HG02870 (cell line): ENCODE results near the gene CABCOCO1.

Experiments used
- ATAC-seq: cut with Tn5 transposase; IDR thresholded peaks from one replicate; pipeline ENCODE4 v1.9.1; 2021; ENCODE audit warnings: mild to moderate bottlenecking, moderate library complexity; ENCODE audit not compliant: unreplicated experiment

Gene CABCOCO1

DNA sequence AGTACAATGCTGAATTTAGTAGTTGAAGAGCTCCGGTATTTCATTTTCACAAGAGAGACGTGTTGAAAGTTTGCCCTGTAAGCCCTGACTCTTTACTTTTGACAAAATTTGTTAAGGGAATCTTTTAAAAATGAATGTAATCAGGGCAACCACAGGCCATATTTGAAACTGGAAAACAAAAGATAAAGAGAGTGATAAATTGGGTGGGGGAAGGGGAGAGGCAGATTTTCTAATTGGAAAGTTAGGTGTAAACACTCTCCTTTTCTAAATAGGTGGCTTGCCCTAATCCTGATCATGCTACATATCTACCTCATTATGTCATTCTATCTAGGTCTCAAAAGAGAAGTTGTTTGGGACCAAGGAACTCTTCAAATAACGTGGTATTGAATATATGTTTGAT lies 90.7 kb downstream of the CABCOCO1 start:
- ATAC-seq = no peak

DNA sequence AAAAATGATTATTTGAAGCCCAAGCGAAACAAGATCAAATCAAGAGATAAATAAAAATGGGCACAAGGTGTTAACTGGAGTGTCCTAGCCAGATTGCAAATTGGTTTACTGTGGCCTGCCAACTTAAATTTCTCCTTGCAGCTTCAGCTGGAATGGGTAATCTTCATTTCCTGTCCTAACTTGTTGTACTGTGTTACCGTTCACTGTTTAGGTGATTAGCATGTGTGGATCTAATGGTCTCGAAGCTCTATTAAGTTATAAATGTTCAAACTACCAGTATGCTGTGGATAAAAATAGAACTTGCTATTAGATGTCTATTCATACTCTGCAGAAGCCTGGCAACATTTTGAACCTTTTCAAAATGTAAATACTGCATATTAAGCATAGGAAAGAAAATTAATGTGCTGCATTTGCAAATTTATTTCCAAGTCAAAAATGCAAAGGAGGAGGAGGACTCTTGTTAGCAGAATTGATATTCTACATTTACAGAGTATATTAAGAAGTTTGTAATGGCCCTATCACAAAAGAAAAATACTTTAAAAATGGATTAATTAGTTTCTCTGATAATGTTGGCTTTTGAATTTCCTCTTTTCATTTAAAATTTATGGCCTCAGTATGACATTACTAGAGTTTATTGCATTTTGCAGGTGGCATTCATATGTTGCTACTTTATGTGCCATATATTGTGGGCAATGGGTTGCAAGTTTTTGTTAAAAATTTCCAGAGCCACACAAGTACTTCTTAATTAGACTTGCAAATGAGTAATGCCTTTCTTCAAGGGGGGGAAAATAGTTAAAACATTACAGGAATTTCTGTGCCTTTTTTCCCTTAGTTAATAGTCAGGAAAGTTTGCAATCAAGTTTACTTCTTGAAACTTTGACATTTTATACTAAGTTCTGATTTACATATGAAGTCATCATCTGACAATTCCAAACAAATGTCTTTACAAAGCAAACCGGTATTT lies 92.1 kb downstream of the CABCOCO1 start:
- no peak for ATAC-seq

DNA sequence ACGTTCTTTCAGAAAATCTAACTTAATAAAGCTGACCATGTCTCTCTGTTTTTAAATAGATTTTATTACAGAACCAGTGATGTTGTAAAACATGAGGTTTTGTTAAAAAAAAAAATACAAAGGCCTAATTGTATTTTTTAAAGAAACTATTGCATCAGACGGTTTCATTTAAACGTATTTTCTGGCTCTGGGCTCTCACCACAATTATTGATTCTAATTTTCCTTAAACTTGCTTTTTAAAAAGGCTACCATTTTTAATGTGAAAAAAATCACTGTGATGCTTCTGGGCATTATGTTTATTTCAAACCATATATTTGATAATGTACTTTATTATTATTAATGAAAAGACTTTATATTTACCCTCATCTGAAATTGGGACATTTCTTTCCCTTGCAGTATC lies 94.3 kb downstream of the CABCOCO1 start:
- ATAC-seq = no peak

DNA sequence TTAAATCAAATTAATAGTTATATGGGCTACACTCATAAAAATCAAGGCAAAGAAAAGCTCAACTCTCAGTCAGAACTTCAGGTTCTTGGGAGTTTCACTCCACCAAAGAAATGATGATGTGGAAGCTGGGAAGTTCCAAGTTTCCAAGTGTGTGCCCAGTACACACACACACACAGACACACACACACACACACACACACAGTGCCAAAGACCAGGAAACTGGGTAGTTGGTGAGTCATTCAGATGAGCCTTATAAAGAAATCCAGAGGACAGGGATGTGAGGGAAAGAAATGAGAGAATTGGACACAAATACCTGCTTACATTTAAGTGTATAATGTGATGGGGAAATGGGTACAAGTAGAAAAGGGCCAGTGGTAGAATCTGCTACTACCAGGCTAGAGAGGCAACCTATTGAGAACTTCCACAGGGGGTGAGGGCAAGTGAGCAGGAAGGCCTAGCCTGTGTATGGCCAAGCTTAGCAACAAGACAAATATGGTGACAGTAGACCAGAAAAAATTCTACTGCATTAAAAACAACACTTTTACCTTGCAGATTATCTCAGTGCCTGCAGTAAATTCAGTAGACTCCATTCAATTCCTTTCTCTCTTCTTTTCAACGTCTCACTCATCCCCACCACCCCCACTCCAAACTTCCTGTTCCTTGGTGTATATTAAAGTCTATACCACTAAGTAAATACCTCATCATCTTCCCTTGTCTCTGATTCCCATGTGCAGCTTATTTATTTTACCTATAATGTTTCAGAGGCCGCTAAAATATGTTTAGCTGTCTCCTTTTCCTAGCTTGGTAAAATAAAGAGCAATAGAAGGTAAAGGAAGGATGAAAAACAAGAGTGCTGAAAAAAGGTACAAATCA lies 95.0 kb downstream of the CABCOCO1 start:
- no peak for ATAC-seq

DNA sequence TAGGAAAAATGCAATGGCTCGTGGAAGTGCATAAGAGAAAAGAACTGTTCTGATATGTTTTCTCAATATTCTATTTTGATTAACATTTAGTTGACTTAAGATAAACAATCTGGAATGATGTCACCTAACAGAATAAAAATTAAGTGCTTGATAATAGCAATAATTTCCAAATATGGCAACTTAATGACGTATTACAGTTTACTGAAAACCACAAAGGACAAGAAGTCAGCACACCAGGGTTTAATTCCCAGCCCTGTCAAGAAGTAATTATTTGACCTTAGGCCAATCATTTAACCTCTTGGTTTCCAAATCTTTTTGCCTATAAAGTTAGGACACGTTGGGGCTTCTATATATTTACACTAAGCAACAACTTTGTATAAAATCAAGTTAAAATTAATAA lies 95.7 kb downstream of the CABCOCO1 start:
- ATAC-seq = no peak

DNA sequence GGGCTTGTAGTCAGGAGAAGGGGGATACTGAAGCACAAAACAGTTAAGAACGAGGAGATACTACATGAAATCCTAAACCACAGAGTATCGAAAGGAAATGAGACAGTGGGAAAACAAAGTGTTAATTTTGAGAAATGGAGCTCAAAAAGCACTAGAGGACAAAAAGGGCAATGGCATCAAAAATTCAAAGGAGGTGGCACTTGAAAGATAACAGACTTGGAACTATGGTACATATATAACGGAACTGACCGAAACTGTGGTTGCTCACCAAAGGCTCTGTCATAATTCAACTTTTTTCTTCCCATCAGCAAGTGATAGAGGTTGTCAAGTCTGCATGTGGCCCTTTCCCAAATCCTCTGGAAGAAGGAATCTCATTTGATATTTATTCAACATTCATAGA lies 97.0 kb downstream of the CABCOCO1 start:
- ATAC-seq = no peak

DNA sequence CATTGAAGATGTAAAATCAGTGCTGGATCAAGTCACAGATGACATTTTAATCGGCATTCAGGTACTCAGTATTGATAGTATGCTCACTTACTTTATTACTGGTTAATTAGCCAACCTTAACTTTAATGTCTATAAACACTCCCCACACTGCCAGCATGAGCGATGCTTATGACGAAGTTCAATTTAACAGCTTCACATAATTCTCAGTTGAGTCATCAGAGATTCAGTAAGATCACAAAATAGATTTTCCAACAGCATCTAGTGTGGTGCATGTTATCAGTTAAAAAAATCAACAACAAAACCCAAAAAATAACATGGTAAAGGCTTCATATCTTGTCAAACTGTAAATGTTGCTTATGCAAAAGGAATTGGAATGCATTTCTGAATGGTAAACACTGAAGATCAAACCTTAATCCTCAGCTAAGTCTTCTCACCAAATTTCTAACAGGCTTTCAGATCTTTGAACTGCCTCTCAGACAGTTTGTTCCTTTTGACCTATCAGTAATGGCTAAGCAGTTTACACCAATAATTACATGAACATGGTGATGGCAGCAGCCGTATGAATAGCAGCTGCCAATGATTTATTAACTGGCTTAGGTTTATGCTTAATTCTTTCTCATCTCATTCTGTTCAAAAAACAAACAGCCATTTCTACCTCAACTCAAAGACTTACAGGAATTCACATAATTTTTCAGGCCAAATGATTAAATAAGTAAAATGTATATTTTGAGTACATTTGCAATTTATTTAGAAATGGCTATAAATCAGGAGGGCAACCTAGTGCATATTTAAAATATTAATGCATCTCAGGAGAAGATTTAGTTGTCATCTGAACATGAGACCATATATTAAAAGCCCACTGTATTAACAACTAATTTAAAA lies 98.5 kb downstream of the CABCOCO1 start:
- ATAC-seq = no peak

DNA sequence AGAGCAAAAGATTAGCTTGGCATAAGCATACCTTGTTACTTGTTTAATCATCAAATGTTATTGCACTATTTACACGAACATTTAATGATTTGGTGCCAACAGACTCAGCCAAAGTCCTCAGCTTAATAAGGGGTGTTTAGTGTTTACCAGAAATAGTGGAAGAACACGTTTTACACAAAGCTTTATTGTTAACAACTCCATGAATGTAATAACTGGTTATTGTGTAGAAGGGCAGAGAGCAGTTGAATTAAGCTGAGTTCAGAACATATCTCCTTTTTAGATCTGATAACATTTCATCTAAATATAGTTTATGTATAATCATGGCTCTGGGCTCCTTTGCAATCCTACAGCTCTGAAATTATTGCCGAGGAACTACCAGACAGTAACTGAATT lies 99.1 kb downstream of the CABCOCO1 start:
- no peak for ATAC-seq

DNA sequence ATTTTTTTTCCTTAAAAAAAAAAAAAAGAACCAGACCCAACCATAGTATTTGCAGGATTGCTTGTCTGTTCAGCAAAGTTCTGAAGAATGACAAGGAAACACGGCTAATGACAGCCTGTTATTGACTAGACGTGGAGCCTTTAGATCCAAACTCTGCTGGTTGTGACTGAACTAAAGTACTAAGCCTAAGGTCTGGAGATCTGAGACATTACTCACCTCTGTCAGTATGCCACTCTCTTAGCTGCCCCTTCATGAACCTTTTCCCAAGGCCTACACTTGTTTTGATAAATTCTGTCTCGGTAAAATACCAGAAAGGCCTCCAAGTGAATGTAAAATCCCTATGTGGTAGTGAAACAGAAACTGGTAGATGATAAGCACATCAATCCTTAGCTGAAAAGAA lies 101.0 kb downstream of the CABCOCO1 start:
- no peak for ATAC-seq

DNA sequence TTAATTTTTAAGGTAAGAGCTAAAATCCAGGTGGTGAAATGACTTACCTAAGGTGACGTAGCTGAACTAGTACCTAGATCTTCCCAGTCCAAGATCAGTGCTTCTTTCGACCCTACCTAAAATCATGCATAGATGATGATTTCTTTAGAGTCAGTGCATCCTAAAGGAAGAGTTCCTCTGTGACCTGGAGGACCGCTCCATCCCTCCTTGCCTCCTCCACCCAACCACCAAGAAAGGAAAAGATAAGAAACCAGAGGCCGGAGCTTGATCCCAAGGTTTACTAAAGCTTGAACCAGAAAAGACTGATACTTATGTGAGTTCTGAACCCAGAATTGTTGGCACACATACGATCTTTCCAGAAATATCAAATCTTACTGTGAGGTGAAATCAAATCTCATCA lies 101.8 kb downstream of the CABCOCO1 start:
- ATAC-seq = no peak

DNA sequence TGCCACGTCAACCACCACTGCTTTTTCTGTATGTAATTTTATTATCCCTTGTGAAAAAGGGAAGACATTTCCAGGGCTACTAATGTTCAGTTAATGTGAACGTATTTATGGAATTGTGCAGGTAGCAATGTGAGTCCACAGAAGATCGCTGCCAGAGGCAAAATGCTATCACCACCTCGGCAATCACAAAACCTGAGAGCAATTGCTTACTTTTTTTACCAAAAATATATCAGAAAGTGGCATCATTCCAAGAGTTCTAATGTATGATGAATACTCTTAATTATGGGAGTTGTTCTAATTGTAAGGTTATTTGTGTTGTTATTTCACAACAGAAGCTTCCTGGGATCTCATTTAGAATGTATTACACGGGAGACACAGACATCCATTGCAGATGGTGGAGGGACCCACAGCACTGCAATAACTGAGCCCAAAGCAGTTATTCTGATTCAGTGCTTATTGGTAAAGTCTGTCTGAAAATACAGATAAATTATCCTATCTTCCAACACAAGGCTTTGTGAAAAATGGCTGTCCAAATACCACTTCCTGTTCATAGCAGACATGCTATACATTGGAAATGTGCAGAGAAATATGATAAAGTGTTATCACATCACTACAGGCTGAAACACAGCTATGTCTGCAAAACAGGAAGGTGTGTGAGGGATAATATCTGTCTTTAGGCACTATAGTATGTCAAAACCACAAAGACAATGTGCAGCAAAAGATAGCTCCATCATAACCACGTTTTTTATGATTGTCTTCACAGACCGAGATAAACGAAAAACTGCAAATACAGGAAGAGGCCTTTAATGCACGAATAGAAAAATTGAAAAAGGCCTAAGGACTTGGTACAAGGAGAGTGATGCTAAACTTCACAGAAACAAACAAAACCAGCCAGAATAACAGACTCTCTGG lies 102.7 kb downstream of the CABCOCO1 start:
- no peak for ATAC-seq

DNA sequence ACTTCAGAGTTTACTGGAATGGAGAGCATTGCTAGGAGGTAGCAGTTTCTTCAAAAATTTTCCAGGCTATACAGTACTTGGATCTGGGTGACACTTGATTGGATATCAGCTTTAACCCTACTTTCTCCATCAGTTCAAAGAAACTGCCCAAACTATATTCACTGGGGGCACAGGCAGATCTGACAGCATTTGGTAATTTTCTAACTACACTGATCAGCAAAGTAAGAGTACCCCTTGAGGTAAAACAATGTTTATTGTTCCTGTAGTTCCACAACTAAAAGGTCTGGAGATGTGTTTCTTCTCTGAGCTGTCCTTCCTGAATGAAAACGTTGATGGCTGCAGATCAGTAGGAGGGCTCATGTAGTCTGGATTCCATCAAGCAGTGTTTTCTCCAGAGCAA lies 104.2 kb downstream of the CABCOCO1 start:
- ATAC-seq = no peak

DNA sequence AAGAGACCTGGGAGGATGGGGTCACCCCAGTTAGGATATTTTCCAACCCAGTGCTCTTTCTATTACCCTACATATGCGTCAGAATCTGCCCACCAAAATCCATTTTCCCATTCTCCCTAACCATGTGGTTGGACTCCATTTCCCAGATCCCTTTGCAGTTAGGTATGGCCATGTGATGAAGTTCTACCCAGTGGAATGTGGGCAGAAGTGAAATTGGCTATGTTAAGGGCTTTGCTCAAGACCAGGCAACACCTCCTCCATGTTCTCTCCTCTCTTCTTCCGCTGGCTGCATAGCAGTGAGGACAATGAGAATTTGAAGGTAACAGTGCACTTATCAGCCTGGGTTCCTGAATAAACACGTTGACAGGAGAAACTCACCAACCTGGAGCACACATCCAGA lies 111.3 kb downstream of the CABCOCO1 start:
- ATAC-seq = no peak

DNA sequence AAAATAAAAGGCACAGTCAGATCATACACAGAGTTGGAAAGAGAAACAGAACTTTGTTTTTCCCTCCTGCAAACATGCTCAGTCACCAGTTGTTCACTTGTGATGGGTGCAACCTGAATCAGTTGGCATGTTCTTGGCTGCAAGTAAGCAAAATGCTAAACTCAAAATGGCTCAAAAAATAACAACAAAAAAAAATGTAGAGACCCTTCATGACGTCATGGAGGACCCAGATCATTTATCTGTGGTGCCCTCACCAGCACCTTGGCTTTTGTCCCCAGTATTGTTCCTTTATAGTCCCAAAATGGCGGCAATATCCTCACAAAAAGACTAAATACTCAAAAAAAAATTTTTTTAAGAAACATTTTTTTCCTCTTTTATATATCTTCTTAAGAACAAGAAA lies 112.4 kb downstream of the CABCOCO1 start:
- ATAC-seq = no peak

DNA sequence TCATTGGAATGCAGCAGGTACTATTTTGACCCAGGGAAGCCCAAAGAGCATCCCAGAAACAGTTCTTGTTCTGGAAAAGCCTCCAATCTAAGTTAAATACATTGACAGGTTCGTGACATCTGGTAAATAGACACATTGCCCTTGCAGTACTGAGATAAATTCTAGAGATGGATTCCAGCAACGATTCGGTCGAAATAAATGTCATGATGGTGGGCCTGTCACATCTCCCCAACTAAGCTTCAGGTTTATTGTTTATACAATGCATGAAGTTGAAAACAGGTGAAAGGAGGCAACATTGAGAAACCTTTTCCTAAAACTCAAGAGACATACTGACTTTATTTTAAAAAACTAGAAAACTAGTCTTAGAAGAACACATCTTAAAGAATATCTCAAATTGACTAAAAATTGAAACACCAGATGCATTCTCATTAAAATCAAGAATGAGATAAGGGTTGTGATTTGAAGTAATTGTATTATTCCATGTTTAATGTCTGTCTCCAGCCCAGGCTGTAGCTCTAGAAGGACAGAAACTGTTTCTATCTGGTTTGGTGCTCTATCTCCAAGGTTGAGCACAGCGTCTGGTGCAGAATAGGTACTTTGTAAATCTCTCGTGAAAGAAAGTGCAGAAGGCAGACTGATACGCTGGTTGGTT lies 114.0 kb downstream of the CABCOCO1 start:
- ATAC-seq = no peak

DNA sequence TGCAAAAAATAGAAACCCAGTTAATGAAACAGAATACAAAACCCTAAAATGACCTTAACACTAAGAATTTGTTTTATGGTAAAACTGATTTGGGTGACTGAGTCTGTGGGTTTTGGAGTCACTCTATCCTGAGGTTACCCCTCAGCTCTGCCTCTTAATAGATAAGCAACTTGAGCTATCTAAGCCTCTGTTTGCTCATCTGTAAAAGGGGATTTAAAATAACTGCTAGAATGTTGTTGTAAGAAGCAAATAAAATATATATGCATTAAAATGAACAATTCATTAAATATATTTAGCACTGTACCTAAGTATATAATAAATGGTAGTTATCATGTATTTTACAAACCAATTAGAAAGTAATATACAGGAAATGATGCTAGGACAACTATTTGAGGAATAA lies 115.4 kb downstream of the CABCOCO1 start:
- no peak for ATAC-seq

DNA sequence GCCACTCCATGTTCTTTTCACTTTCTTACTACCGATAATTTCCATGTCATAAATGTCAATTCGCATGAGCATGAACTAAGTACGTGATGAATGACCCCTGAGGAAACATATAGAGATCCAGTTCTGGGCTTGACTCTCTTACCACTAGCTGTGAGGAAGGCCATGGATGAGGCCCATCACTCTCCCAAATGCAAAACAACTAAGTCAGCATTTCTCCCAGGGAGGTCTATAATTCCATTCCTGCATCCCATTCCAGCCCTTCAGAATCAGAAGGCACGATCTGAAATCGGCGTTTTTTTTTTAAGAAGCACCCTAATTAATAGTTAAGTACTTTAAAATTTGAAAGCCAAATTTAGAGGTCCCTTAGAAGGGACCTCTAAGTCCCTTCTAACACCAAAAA lies 116.5 kb downstream of the CABCOCO1 start:
- ATAC-seq = no peak

DNA sequence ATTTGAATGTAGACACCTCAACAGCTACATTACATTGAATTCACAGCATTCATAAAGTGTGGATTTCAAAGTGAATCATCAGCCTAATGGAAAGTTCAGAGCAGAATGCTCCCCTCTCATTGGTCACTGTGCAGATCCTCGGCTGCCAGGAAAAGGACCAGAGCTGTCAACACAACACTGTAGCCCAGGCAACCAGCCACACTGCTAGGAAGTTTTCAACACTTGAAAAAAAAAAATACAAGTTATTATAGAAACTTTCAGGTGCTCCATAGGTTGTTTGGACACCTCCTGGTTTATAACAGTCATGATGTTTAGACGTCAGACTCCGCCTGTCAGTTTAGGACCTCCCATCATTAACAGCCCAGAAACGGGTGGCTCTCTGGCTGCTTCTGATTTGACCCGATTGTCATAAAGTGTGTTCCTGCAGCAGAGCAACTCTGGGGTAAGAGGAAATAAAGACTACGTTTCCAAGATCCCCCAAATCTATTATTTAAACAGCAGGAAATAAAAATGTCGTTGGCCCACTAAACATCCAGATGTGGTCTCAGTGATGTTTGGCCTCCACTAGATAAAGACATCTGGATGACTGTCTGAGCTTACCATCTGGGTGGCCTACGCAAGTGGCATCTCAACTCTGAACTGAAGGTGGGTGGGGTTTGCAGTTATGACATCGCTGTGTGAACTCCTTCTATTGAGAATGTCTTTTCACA lies 117.4 kb downstream of the CABCOCO1 start:
- no peak for ATAC-seq

DNA sequence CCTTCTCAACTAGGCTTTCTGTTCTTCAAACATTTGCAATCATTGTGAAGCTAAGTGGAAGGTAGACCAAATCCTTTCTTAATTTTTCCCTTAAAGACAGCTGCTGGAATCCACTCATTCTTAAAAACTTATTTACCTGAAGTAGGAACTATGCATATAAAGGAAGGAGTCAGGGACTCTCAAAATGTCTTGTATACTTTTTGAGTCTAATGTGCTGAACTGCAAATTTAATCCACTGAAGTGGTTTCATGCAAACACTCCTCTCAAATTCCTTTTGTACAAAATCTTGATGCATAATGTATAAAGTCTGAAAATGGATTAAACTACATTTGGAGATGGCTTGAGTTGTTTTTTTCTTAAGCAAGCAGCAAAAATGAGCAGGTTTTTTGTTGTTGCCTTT lies 118.0 kb downstream of the CABCOCO1 start:
- no peak for ATAC-seq
